ENCODE measurements around the gene PCDH9.
A peak's percentile ranks its signal among the peaks of the same experiment; 100 is the strongest.

Gene PCDH9

GRCh38 chr13:67229481-67230403, at the start of gene PCDH9:
Gene PCDH9, minus strand, starts transcription at chr13:67230336. Its CDS starts 1,896 bp downstream, at chr13:67228440.
- no peak for DNase-seq (ENCODE audit: low read depth)

- no peak for DNase-seq (ENCODE audit: low read depth)
Measured at GRCh38 chr13:67278235-67278634, 48.1 kb upstream of the PCDH9 start.

- DNase-seq (ENCODE audit: low read depth): no peak
Measured at GRCh38 chr13:67277581-67277980, 47.4 kb upstream of the PCDH9 start.

GRCh38 chr13:67275351-67275960, 45.3 kb upstream of the PCDH9 start:
- DNase-seq (ENCODE audit: low read depth): no peak

- DNase-seq (ENCODE audit: low read depth): no peak
Measured at GRCh38 chr13:67273001-67273400, 42.9 kb upstream of the PCDH9 start.

- DNase-seq (ENCODE audit: low read depth): no peak
Measured at GRCh38 chr13:67267136-67267535, 37.0 kb upstream of the PCDH9 start.

- DNase-seq (ENCODE audit: low read depth): no peak
Measured at GRCh38 chr13:67259208-67259607, 29.1 kb upstream of the PCDH9 start.

GRCh38 chr13:67258482-67258881, 28.3 kb upstream of the PCDH9 start:
- DNase-seq (ENCODE audit: low read depth): no peak

GRCh38 chr13:67238861-67239260, 8.7 kb upstream of the PCDH9 start:
- DNase-seq (ENCODE audit: low read depth): no peak

- no peak for DNase-seq (ENCODE audit: low read depth)
Measured at GRCh38 chr13:67238277-67238859, 8.2 kb upstream of the PCDH9 start.

- DNase-seq (ENCODE audit: low read depth): no peak
Measured at GRCh38 chr13:67235265-67235664, 5.1 kb upstream of the PCDH9 start.

- DNase-seq (ENCODE audit: low read depth): no peak
Measured at GRCh38 chr13:67232384-67232783, 2.2 kb upstream of the PCDH9 start.

- DNase-seq (ENCODE audit: low read depth): no peak
Measured at GRCh38 chr13:67231289-67232000, 1.3 kb upstream of the PCDH9 start.

GRCh38 chr13:67230404-67231288, 510 bp upstream of the PCDH9 start:
- peak; percentile 65 for DNase-seq (ENCODE audit: low read depth)

GRCh38 chr13:67228916-67229315, 1.2 kb downstream of the PCDH9 start:
- DNase-seq (ENCODE audit: low read depth): no peak

- DNase-seq (ENCODE audit: low read depth): no peak
Measured at GRCh38 chr13:67228031-67228430, 2.1 kb downstream of the PCDH9 start.

- no peak for DNase-seq (ENCODE audit: low read depth)
Measured at GRCh38 chr13:67227131-67227983, 2.8 kb downstream of the PCDH9 start.

GRCh38 chr13:67226696-67227095, 3.4 kb downstream of the PCDH9 start:
- no peak for DNase-seq (ENCODE audit: low read depth)

- DNase-seq (ENCODE audit: low read depth): no peak
Measured at GRCh38 chr13:67225252-67226159, 4.6 kb downstream of the PCDH9 start.

All from HS-27A (cell line).